ENCODE results near the gene HTATSF1.

- TF ChIP-seq CTCF (conservative IDR thresholded peaks at IDR 0.05 in 1 of 2, IDR thresholded peaks at IDR 0.05 in 1 of 2; ENCODE audit: low read depth in 1 of 2, low read length in 2 of 2) (no peak), EZH2 (IDR thresholded peaks at IDR 0.05; ENCODE audit: low read length, missing control alignments) (no peak)
These were observed 43.9 kb downstream of the HTATSF1 start for GRCh38 chrX:136541294-136541693.

Data from fibroblast of lung (primary cell).